Mesenchymal stem cell (in vitro differentiated cells and primary cell): ENCODE measurements around the gene XPO6.

ENCODE experiments used
- DNase-seq: peaks from one replicate; pipeline ENCODE4 v3.0.0-alpha.2; 2013
- H2AFZ ChIP-seq: one replicate; pipeline ENCODE4 v1.6.1; 2013; ENCODE audit warnings: low read depth, mild to moderate bottlenecking, control low read depth, inconsistent platforms, low read length, moderate library complexity
- H2AK5ac ChIP-seq: 2 replicates; pipeline ENCODE4 v1.6.1; 2013; ENCODE audit warnings: low read length, moderate library complexity, mild to moderate bottlenecking, inconsistent platforms; ENCODE audit not compliant: severe bottlenecking
- H2BK120ac ChIP-seq: one replicate; pipeline ENCODE4 v1.6.1; 2013; ENCODE audit warnings: low read depth, mild to moderate bottlenecking, inconsistent platforms, low read length, moderate library complexity
- H2BK12ac ChIP-seq, 2 experiments: one replicate each; pipeline ENCODE4 v1.6.1; 2013; ENCODE audit warnings: inconsistent platforms in 2 of 2, low read length in 2 of 2, mild to moderate bottlenecking in 2 of 2, moderate library complexity in 2 of 2, control low read depth in 1 of 2
- H2BK15ac ChIP-seq: one replicate; pipeline ENCODE4 v1.6.1; 2013; ENCODE audit warnings: mild to moderate bottlenecking, low read depth, inconsistent platforms; ENCODE audit not compliant: poor library complexity, severe bottlenecking
- H2BK5ac ChIP-seq: 2 replicates; pipeline ENCODE4 v1.6.1; 2013; ENCODE audit warnings: low read depth, mild to moderate bottlenecking, low read length, control low read depth, inconsistent platforms; ENCODE audit not compliant: poor library complexity, severe bottlenecking
- H3K14ac ChIP-seq, 2 experiments: one replicate each; pipeline ENCODE4 v1.6.1; 2013; ENCODE audit warnings: inconsistent platforms in 2 of 2, low read length in 2 of 2, control low read depth in 1 of 2, mild to moderate bottlenecking in 1 of 2, moderate library complexity in 1 of 2
- H3K18ac ChIP-seq, 2 experiments: one replicate each; pipeline ENCODE4 v1.6.1; 2013; ENCODE audit warnings: inconsistent platforms in 2 of 2, low read length in 2 of 2, control low read depth in 1 of 2, low read depth in 1 of 2, mild to moderate bottlenecking in 1 of 2
- H3K23ac ChIP-seq, 2 experiments: one replicate each; pipeline ENCODE4 v1.6.1; 2013; ENCODE audit warnings: inconsistent platforms in 2 of 2, low read length in 2 of 2, mild to moderate bottlenecking in 2 of 2, moderate library complexity in 2 of 2, control low read depth in 1 of 2
- H3K27ac ChIP-seq: 2 replicates; pipeline ENCODE4 v1.5.1; 2013; ENCODE audit warnings: mild to moderate bottlenecking, moderate library complexity, low read length, control low read depth, inconsistent platforms; ENCODE audit not compliant: poor library complexity, severe bottlenecking
- H3K27me3 ChIP-seq, 2 experiments: 2 replicates each; pipeline versions ENCODE4 v1.6.1 to v1.7.0; 2013; ENCODE audit warnings: low read length in 2 of 2, mild to moderate bottlenecking in 2 of 2, moderate library complexity in 2 of 2, control low read depth in 1 of 2, inconsistent platforms in 1 of 2; ENCODE audit not compliant: control insufficient read depth in 1 of 2, insufficient read depth in 1 of 2
- H3K36me3 ChIP-seq, 2 experiments: 2 replicates each; pipeline versions ENCODE4 v1.6.1 to v1.7.0; 2013; ENCODE audit warnings: low read length in 2 of 2, control low read depth in 1 of 2, inconsistent platforms in 1 of 2, low read depth in 1 of 2, mild to moderate bottlenecking in 1 of 2; ENCODE audit not compliant: insufficient read depth in 2 of 2, control insufficient read depth in 1 of 2
- H3K4ac ChIP-seq, 2 experiments: one replicate each; pipeline ENCODE4 v1.6.1; 2013; ENCODE audit warnings: inconsistent platforms in 2 of 2, low read length in 2 of 2, mild to moderate bottlenecking in 2 of 2, moderate library complexity in 2 of 2, control low read depth in 1 of 2, low read depth in 1 of 2
- H3K4me1 ChIP-seq: 2 replicates; pipeline ENCODE4 v1.6.1; 2013; ENCODE audit warnings: low read depth, low read length, control low read depth; ENCODE audit not compliant: control insufficient read depth, insufficient read depth
- H3K4me2 ChIP-seq: 2 replicates; pipeline ENCODE4 v1.6.1; 2013; ENCODE audit warnings: low read length, mild to moderate bottlenecking, inconsistent platforms; ENCODE audit not compliant: poor library complexity, severe bottlenecking
- H3K4me3 ChIP-seq, 2 experiments: 2 replicates each; pipeline versions ENCODE4 v1.5.1 to v1.7.0; 2013; ENCODE audit warnings: low read length in 2 of 2, mild to moderate bottlenecking in 2 of 2, control low read depth in 1 of 2, low read depth in 1 of 2; ENCODE audit not compliant: insufficient read depth in 1 of 2
- H3K79me1 ChIP-seq: replicated peaks from 2 replicates; pipeline ENCODE4 v1.6.1; 2013; ENCODE audit warnings: mild to moderate bottlenecking, control low read depth, low read length, inconsistent platforms; ENCODE audit not compliant: poor library complexity, severe bottlenecking
- H3K9ac ChIP-seq: 2 replicates; pipeline ENCODE4 v1.7.0; 2013; ENCODE audit warnings: mild to moderate bottlenecking, low read length, moderate library complexity
- H3K9me3 ChIP-seq: 2 replicates; pipeline ENCODE4 v1.7.0; 2013; ENCODE audit warnings: mild to moderate bottlenecking, low read length; ENCODE audit not compliant: control insufficient read depth
- H4K8ac ChIP-seq: one replicate; pipeline ENCODE4 v1.6.1; 2013; ENCODE audit warnings: inconsistent platforms, mild to moderate bottlenecking, low read length, moderate library complexity
- H4K91ac ChIP-seq: one replicate; pipeline ENCODE4 v1.6.1; 2013; ENCODE audit warnings: mild to moderate bottlenecking, low read length, inconsistent platforms
- WGBS: methylation state at CpG from one replicate; pipeline ENCODE4 v1.1.7; 2013; ENCODE audit warnings: mixed read lengths; 5-methylcytosine and 5-hydroxymethylcytosine counted together

The XPO6 gene

DNA sequence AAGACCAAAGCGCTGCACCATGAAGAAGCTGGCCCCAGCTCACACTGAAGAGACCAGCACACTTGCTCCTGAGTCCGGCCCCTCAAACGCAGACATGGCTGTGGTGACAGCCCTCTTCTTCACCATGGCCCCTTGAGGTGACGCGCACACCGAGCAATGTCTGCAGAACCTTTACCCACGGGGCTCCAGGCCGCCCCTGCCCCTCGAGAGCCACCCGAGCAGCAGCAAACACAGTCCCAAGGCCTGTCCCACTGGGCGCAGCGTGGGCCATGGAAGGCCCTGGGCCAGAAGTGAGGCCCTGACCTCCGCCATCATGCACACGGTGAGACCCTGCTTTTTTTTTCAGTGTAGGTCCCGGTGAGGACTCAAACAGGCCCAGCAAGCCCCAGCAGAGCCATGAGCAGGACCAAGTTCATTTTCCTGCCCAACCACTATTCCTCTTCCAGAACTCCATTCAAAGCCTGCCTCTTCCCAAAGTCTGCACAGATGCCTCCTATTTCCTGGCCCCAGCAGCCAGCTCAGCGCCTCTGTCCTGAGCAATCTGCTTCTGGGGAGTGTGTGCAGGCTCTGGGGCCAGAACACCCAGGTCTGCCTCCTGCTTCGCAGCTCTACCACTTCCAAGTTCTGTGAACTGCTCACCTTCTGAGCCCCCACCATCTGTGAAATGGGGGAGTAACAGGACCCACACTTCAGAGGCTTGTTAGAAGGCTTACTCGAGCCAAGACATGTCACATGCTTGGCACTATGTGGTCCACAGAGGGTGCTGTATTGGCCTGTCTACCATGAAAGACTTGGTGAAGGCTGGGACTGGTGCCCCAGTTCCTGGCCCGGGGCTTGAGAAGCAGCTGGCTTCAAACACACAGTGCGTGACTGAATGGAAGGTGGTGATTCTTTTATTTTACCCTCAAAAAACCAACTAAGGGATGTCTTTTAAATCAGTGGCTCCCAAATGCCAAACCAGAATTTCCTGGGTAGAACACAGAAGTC is 112.5 kb downstream of the XPO6 start:
- no peaks in the 10 kb centered on the region for H3K9me3 ChIP-seq
- H2BK120ac ChIP-seq = no peak overlapping the region
- no peak overlapping the region for H4K91ac ChIP-seq
- H3K27me3 ChIP-seq = no peaks in the 10 kb centered on the region
- WGBS = 98% methylated on average over 19 of the region's 20 CpGs
- no peak for DNase-seq
- no peak overlapping the region for H4K8ac ChIP-seq
- H3K18ac ChIP-seq = no peak overlapping the region
- H2BK5ac ChIP-seq = no peak overlapping the region
- peaks cover 52% of the 10 kb centered on the region for H3K79me1 ChIP-seq
- peaks cover 79 to 80% of the 10 kb centered on the region in 2 experiments for H3K36me3 ChIP-seq
- H3K14ac ChIP-seq = no peak overlapping the region
- no peak overlapping the region for H2BK12ac ChIP-seq
- no peak overlapping the region for H3K23ac ChIP-seq
- H3K4ac ChIP-seq = no peak overlapping the region
- H3K4me3 ChIP-seq = no peak overlapping the region
- H2AFZ ChIP-seq = no peak overlapping the region
- H3K27ac ChIP-seq = no peak overlapping the region
- H3K9ac ChIP-seq = no peak overlapping the region
- no peak overlapping the region for H2AK5ac ChIP-seq
- no peak overlapping the region for H2BK15ac ChIP-seq
- no peaks in the 10 kb centered on the region for H3K4me1 ChIP-seq
- no peak overlapping the region for H3K4me2 ChIP-seq

DNA sequence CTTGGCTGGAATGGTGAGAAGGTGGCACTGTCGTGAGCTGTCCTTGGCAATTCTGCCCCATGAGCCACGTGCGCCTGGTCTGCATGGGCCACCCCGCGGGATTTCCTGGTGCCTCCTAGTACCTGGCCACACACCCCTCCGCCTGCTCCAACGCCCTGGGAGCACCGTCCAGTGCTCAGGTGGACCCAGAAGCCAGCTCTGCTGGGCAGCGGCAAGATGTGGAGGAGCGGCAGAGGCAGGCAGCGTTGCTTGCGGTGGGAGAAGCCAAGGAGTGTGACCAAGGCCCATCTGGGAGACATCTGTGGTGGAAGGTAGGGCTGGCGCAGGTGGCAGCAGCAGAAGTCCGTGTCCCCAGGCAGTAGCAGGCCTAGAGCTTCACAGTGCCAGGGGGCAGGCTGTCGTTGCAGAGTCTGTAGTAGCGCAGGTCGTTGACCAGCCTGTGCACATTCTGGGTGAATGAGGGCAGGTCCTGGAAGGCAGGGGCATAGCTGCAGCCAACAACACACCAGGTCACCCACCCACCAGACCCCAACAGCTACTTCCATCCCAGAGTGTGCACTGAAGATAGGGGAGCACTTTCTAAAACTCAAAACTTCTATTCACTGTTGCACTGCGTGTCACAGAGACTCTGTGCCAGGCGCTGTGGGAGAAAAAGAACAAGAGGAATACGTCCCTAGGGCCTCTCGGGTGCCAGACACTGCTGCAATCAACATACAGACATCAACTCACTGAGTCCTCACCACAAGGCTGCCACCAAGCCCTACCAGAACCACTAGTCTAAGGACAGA is 113.4 kb downstream of the XPO6 start:
- peaks cover 70 to 77% of the 10 kb centered on the region in 2 experiments for H3K36me3 ChIP-seq
- 96% methylated on average over 19 of the region's 21 CpGs for WGBS
- no peak overlapping the region for H2BK5ac ChIP-seq
- H3K9ac ChIP-seq = no peak overlapping the region
- no peak overlapping the region for H2AFZ ChIP-seq
- no peak overlapping the region for H3K4ac ChIP-seq
- H3K23ac ChIP-seq = no peak overlapping the region
- peaks cover 46% of the 10 kb centered on the region for H3K79me1 ChIP-seq
- H3K27ac ChIP-seq = no peak overlapping the region
- H2BK15ac ChIP-seq = no peak overlapping the region
- H3K4me2 ChIP-seq = no peak overlapping the region
- no peaks in the 10 kb centered on the region for H3K9me3 ChIP-seq
- H3K14ac ChIP-seq = no peak overlapping the region
- no peak overlapping the region for H2AK5ac ChIP-seq
- DNase-seq = no peak
- H3K18ac ChIP-seq = no peak overlapping the region
- H3K27me3 ChIP-seq = no peaks in the 10 kb centered on the region
- H2BK12ac ChIP-seq = no peak overlapping the region
- peaks cover 4% of the 10 kb centered on the region for H3K4me1 ChIP-seq
- H2BK120ac ChIP-seq = no peak overlapping the region
- no peak overlapping the region for H4K91ac ChIP-seq
- H4K8ac ChIP-seq = no peak overlapping the region
- H3K4me3 ChIP-seq = no peak overlapping the region

DNA sequence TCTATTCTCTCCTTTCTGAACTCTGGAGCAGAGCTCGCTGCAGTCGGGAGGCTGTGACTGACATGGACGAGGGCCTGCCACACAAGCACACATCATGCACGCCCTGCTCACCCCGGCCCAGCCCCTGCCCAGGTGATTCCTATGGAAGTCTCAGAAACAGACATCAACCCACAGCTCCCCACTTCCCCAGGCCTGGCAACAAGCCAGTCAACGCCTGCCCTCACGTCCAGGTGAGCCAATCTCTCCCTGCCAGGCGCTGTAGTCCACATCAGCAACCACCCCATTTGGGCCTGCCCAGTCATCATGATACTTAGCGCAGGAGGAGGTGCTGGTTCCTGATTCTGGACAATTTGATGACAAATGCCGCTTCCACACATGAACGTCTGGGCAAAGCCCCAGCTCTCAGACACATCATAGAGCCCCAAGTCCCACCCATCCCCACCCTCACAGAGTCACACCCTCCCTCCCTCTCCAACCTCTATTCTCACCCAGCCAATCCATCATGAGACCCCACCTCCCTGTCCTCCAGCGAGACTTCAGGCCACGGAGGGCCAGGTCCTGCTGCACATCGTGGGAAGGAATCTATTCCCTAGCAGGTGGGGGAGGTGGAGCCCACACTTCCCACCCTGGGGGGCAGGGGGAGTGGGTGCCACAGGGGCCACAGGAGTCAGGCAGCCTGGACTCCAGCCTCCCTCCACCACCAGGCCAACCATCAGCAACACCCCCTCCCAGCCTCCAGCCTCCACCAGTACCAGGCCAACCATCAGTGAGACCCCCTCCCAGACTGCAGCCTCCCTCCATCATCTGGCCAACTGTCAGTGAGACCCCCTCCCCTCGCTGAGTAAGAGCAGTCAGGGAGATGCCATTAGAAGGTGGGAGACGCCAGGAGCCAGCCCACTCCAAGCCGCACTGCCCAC is 114.5 kb downstream of the XPO6 start:
- H3K9ac ChIP-seq = no peak overlapping the region
- 95% methylated on average over 17 of the region's 17 CpGs for WGBS

More for the DNA sequence above, 114.5 kb downstream of the XPO6 start:
- peaks cover 8% of the 10 kb centered on the region for H3K4me1 ChIP-seq
- H3K23ac ChIP-seq = no peak overlapping the region
- peaks cover 46% of the 10 kb centered on the region for H3K79me1 ChIP-seq
- H3K27me3 ChIP-seq = no peaks in the 10 kb centered on the region
- no peak overlapping the region for H2AK5ac ChIP-seq
- H4K8ac ChIP-seq = no peak overlapping the region
- H2AFZ ChIP-seq = no peak overlapping the region
- no peaks in the 10 kb centered on the region for H3K9me3 ChIP-seq
- H3K4me3 ChIP-seq = no peak overlapping the region
- H3K4me2 ChIP-seq = no peak overlapping the region
- H3K27ac ChIP-seq = no peak overlapping the region
- H2BK120ac ChIP-seq = no peak overlapping the region
- no peak overlapping the region for H3K18ac ChIP-seq
- no peak overlapping the region for H4K91ac ChIP-seq
- H3K4ac ChIP-seq = no peak overlapping the region
- no peak overlapping the region for H2BK12ac ChIP-seq
- no peak for DNase-seq
- H2BK5ac ChIP-seq = no peak overlapping the region
- no peak overlapping the region for H2BK15ac ChIP-seq
- no peak overlapping the region for H3K14ac ChIP-seq
- H3K36me3 ChIP-seq = peaks cover 58 to 66% of the 10 kb centered on the region in 2 experiments
